SJSA1 (cell line): ENCODE results near the gene HCK. TPM values are rescaled to one million over a fixed set of nuclear protein-coding genes. Genes with fewer than 3 reads are reported as not detected.

Experiments
- DNase-seq, 2 experiments: peaks; one replicate each; pipeline ENCODE4 v3.0.0-alpha.2; 2015 to 2020; ENCODE audit warnings: low spot score in 2 of 2, low read depth in 1 of 2
- H3K27ac ChIP-seq: fragments of 250-450 bp; sonication (Bioruptor Pico); 2 replicates; pipeline ENCODE4 v1.5.1; 2020; ENCODE audit warnings: mild to moderate bottlenecking, moderate library complexity
- H3K27me3 ChIP-seq: fragments of 250-450 bp; sonication (Bioruptor Pico); replicated peaks from 2 replicates; pipeline ENCODE4 v1.5.1; 2020; ENCODE audit warnings: mild to moderate bottlenecking, moderate library complexity
- H3K36me3 ChIP-seq: fragments of 250-450 bp; sonication (Bioruptor Pico); 2 replicates; pipeline ENCODE4 v1.5.1; 2020; ENCODE audit warnings: mild to moderate bottlenecking
- H3K4me1 ChIP-seq: fragments of 250-450 bp; sonication (Bioruptor Pico); replicated peaks from 2 replicates; pipeline ENCODE4 v1.6.1; 2021; ENCODE audit warnings: mild to moderate bottlenecking
- H3K4me3 ChIP-seq: fragments of 250-450 bp; sonication (Bioruptor Pico); 2 replicates; pipeline ENCODE4 v1.5.1; 2020; ENCODE audit warnings: mild to moderate bottlenecking
- H3K9me3 ChIP-seq: fragments of 250-450 bp; sonication (Bioruptor Pico); replicated peaks from 2 replicates; pipeline ENCODE4 v1.5.1; 2020; ENCODE audit warnings: mild to moderate bottlenecking
- total RNA-seq: library from RNA; depleted of rRNA; stranded (reverse); fragments of >200 nt; shearing (Covaris generic); gene quantifications from 2 replicates; pipeline ENCODE4 v1.2.3, GENCODE V29; 2014

Gene HCK
- total RNA-seq, 1 experiment from 2014 or later: not detected

DNA sequence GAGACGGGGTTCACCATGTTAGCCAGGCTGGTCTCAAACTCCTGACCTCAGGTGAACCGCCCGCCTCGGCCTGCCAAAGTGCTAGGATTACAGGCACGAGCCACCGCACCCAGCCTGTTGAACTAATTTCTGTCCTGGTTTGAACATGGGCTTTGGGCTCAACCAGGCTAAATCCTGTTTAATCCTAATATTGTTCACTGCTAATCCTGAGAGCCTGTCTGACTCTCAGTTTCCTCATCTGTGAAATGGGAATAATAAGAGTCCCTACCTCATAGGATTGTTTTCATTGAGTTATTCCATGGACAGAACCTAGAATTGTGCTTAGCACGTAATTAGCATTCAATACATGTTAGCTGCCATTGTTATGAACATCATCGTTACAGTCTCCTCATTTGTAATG, 74.9 kb downstream of the HCK start:
- H3K4me1 ChIP-seq: no peaks in the 10 kb centered on the region
- no peaks in the 10 kb centered on the region for H3K9me3 ChIP-seq
- no peak for DNase-seq

DNA sequence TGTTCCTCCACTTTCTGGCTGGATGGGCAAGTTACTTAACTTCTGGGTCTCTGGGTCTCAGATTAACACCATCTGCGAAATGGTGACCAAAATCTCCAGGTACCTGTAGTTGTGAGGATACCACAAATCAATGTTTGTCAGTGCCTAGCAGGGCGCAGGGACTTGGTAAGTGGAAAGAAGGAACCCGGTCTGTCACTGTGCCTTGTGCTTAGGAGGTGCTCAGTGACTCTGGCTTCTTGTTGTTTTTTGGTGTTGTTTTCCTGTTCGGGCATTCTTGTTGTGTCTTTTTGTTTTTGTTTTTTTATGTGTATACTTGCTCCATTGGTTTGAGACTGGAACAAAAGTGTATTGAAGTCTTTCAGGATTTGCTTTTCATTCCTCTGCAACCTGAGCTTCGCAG, 75.3 kb downstream of the HCK start:
- H3K4me3 ChIP-seq: no peak overlapping the region
- H3K27me3 ChIP-seq: no peaks in the 10 kb centered on the region
- H3K9me3 ChIP-seq: no peaks in the 10 kb centered on the region
- no peaks in the 10 kb centered on the region for H3K4me1 ChIP-seq
- H3K27ac ChIP-seq: no peak overlapping the region
- H3K36me3 ChIP-seq: peaks cover 35% of the 10 kb centered on the region
- DNase-seq: no peak

More for the DNA sequence above, 74.9 kb downstream of the HCK start:
- no peaks in the 10 kb centered on the region for H3K27me3 ChIP-seq
- H3K27ac ChIP-seq: no peak overlapping the region
- no peak overlapping the region for H3K4me3 ChIP-seq
- H3K36me3 ChIP-seq: peaks cover 35% of the 10 kb centered on the region

DNA sequence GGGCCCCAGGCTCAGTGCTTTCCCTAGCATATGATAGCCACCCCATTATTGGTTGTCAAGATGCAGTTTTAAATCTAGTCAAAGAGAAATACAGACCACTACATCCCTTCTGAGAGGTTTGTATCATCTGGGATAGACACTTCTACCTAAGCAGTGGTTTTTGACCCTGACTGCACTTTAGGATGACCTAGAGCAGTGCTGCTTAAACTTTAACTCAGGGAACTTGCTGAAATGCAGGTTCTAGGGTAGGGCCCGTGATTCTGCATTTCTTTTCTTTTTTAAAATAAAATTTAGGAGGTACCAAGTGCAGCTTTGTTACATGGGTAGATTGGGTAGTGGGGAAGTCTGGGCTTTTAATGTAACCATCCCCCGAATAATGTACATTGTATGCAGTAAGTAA, 76.1 kb downstream of the HCK start:
- no peak overlapping the region for H3K4me3 ChIP-seq
- no peaks in the 10 kb centered on the region for H3K4me1 ChIP-seq
- peaks cover 40% of the 10 kb centered on the region for H3K36me3 ChIP-seq
- H3K9me3 ChIP-seq: no peaks in the 10 kb centered on the region
- H3K27me3 ChIP-seq: no peaks in the 10 kb centered on the region
- DNase-seq: no peak
- no peak overlapping the region for H3K27ac ChIP-seq

DNA sequence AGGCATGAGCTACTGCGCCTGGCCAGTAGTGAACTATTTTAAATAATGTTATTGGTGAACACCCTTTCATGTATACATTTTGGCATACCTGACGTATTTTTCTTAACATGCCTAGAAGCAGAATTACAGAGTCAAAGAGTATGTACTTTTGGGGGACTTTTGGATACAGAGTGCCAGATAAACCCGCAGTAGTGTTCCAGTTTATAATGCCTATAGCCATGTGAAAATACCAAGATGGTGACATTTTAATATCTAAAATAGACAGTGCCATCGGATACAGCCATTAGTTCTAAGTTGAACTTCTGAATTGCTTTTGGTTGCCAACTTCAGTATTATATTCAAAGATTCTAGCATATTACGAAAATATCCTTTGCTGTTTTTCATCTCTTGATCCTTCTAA, 77.8 kb downstream of the HCK start:
- H3K36me3 ChIP-seq: peaks cover 36% of the 10 kb centered on the region
- H3K4me1 ChIP-seq: no peaks in the 10 kb centered on the region
- H3K27me3 ChIP-seq: no peaks in the 10 kb centered on the region
- H3K4me3 ChIP-seq: no peak overlapping the region
- DNase-seq: no peak
- H3K9me3 ChIP-seq: no peaks in the 10 kb centered on the region
- H3K27ac ChIP-seq: no peak overlapping the region

DNA sequence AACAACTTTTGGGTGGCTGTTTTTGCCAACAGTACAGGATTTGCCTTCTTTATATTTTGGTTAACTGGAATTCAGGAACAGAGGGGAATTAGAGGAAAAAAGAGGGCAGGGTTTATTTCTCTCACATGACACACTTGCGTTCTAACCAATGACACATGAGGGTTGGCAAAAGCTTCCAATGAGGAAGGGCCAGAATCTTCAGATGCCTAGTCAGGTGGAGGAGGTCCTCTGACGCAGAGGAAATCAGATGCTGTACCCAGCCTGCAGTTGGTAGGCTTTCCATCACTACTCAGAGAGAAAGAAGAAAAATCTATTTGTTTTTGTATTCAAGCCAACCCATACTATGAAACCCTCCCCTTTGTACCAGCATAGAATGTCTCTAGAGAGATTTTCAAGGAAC, 78.3 kb downstream of the HCK start:
- Histone ChIP-seq H3K4me3 (no peak overlapping the region), H3K27me3 (no peaks in the 10 kb centered on the region)

DNA sequence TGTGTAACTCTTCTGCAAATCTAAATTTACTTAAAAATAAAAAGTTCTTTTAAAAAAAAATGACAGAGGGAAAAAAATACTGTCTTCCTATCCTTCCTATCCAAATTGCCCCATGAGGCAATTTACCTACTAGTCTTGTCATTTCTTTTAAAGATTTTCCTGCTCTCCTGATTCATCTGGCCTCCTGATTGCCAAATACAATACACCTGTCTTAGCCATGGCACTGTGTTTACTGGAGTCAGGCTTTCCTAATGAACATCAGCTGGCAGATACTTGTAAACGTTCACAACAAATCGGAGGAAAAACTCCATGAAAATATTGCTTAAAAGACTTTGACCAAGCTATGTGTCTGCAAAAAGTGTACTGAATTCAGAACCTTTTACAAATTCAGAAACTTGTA, 78.9 kb downstream of the HCK start:
- Histone ChIP-seq H3K4me1 (no peaks in the 10 kb centered on the region), H3K27ac (no peak overlapping the region), H3K36me3 (peaks cover 32% of the 10 kb centered on the region), H3K9me3 (no peaks in the 10 kb centered on the region), H3K4me3 (no peak overlapping the region), H3K27me3 (no peaks in the 10 kb centered on the region)
- no peak for DNase-seq

More for the DNA sequence above, 78.3 kb downstream of the HCK start:
- DNase-seq: no peak
- Histone ChIP-seq H3K27ac (no peak overlapping the region), H3K36me3 (peaks cover 32% of the 10 kb centered on the region), H3K9me3 (no peaks in the 10 kb centered on the region), H3K4me1 (no peaks in the 10 kb centered on the region)

DNA sequence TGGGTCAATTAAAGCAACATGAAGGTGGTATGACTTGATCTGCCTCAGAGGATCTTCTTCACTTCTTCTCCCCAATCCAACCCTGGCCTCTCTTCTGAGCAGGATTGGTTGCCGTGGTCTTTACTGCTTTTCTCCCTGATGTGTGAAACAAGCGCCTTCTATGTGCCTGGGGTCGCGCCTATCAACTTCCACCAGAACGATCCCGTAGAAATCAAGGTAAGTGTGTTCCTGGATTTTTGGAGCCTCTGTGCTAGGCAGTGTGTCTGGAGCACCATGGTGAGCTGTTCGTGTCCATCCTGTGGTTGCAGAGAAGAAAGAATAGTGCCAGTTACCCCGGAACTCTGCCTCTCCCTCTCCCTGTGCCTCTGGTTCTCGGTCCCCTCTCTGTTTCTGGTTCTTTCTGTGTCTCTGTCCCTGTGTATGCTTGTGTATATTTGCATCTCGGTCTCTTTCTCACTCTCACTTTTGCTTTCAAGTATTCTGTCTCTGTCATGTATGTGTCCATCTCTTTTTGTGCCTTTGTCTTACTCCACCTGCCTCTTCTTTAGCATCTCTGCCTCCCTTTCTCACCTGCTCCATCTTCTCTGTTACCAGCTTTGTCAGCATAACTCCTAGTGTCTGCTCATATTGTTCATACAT, 81.0 kb downstream of the HCK start:
- no peaks in the 10 kb centered on the region for H3K27me3 ChIP-seq
- no peak overlapping the region for H3K27ac ChIP-seq
- DNase-seq: no peak
- H3K36me3 ChIP-seq: peaks cover 40% of the 10 kb centered on the region
- no peaks in the 10 kb centered on the region for H3K9me3 ChIP-seq
- H3K4me1 ChIP-seq: no peaks in the 10 kb centered on the region
- H3K4me3 ChIP-seq: no peak overlapping the region

DNA sequence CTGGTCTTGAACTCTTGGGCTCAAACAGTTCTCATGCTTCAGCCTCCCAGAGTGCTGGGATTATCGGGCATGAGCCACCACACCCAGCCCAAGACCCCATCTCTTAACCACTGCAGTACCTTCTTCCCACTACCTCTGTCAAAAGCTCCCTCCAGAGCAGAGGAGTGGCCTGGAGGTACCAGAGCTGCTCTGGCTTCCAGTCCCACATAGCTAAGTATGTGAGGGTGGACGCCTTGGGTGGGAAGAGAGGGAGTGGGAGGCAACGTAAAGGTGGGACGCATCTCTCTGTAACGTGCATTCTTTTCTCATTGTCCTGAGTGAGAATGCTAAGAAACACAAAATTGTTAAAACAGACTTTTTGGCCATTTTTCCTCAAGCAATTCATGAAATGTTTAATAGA, 82.0 kb downstream of the HCK start:
- Histone ChIP-seq H3K9me3 (no peaks in the 10 kb centered on the region), H3K27ac (no peak overlapping the region), H3K4me3 (no peak overlapping the region), H3K36me3 (peaks cover 43% of the 10 kb centered on the region), H3K4me1 (no peaks in the 10 kb centered on the region), H3K27me3 (no peaks in the 10 kb centered on the region)
- no peak for DNase-seq

DNA sequence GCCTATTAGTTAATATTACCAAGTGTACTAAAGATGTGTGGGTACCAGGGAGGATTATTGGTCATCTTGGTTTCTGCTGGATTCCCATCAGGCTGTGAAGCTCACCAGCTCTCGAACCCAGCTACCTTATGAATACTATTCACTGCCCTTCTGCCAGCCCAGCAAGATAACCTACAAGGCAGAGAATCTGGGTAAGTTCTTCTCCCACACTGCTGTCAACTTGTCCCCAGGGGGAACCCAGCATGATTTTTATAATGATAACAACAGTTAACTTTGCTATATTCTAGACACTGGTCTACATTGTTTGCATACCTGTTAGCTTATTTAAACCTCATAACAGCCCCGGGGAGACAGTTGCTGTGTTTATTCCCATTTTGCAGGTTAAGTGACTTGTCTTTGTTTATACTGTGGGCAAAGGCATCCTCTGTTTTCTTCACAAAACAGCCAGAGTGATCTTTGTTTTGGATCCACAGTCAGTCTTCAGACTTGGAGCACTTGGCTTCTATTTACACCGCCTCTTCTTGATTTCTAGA, 84.0 kb downstream of the HCK start:
- Histone ChIP-seq H3K27me3 (no peaks in the 10 kb centered on the region), H3K9me3 (no peaks in the 10 kb centered on the region), H3K27ac (no peak overlapping the region), H3K36me3 (peaks cover 50% of the 10 kb centered on the region), H3K4me1 (no peaks in the 10 kb centered on the region), H3K4me3 (no peak overlapping the region)
- DNase-seq: no peak

DNA sequence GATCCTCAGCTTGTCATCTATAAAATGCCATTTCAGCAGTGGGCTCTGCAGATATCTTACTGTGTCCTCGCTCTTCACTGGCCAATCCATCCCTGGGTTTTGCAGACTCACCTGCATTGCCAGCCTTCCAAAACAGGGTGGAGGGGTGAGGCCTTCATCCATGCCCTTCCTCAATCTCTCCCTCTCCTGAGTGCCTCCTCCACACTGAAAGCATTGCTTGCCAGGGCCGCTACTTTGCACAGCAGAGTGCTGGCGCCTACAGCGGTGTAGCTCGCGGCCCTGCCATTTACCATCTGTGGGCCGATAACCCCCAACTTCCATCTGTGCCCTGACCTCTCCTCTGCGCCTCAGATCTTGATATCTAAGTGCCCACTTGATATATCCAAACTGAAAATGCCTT, 86.9 kb downstream of the HCK start:
- Histone ChIP-seq H3K4me1 (no peaks in the 10 kb centered on the region), H3K36me3 (peaks cover 67% of the 10 kb centered on the region), H3K4me3 (no peak overlapping the region), H3K27me3 (no peaks in the 10 kb centered on the region), H3K27ac (no peak overlapping the region), H3K9me3 (no peaks in the 10 kb centered on the region)
- DNase-seq: no peak

DNA sequence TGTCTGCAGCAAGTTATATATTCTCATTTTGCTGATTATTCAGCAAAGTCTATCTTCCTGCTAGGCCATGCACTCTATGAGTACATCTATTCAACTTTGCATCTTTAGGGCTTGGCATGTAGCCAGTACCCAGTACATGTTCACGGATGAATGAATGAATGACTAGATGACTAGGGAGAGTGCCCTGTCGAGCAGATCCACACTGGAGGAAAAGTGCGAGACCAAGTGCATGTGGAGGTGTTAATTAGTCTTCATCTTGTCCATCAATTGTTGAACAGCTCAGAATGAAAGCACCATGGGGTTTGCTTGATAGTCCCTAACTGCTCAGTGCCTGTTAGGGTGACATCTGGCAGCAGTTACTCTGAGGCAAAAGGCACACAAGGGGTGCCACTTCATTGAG, 87.9 kb downstream of the HCK start:
- Histone ChIP-seq H3K27ac (no peak overlapping the region), H3K4me1 (no peaks in the 10 kb centered on the region), H3K9me3 (no peaks in the 10 kb centered on the region), H3K36me3 (peaks cover 77% of the 10 kb centered on the region), H3K27me3 (no peaks in the 10 kb centered on the region), H3K4me3 (no peak overlapping the region)
- no peak for DNase-seq

DNA sequence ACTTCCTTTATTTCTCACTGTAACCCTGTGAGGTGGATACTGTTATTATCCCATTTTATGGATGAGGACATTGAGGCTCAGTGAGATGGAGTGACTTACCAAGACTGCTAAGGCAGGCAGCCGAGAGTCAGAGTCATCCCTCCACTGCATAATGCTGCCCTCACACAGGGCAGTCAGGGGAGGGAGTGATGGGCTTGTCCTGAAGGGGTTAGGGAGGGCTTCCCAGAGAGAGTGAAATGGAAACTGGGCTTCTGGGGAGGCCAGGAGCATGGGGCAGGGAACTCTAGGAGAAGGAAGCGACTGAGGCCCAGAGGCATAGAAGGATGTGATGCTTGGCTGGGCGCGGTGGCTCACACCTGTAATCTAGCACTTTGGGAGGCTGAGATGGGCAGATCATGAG, 88.6 kb downstream of the HCK start:
- no peaks in the 10 kb centered on the region for H3K27me3 ChIP-seq
- H3K4me3 ChIP-seq: no peak overlapping the region
- no peak overlapping the region for H3K27ac ChIP-seq
- no peaks in the 10 kb centered on the region for H3K4me1 ChIP-seq
- H3K9me3 ChIP-seq: no peaks in the 10 kb centered on the region
- DNase-seq: no peak
- H3K36me3 ChIP-seq: peaks cover 84% of the 10 kb centered on the region

DNA sequence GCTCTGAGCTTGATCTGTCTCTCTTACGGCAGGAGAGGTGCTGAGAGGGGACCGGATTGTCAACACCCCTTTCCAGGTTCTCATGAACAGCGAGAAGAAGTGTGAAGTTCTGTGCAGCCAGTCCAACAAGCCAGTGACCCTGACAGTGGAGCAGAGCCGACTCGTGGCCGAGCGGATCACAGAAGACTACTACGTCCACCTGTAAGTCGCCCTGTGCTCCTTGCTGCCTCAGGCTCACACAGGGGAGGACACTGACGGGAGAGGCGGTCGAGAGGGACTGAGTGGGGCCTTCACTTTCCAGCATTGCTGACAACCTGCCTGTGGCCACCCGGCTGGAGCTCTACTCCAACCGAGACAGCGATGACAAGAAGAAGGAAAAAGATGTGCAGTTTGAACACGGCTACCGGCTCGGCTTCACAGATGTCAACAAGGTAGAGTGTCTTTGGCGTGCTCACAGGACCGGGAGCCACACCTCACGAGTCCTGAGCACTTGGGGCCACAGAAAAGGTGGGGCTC, 89.5 kb downstream of the HCK start:
- Histone ChIP-seq H3K27ac (no peak overlapping the region), H3K27me3 (no peaks in the 10 kb centered on the region), H3K36me3 (peaks cover 90% of the 10 kb centered on the region), H3K4me1 (no peaks in the 10 kb centered on the region), H3K4me3 (no peak overlapping the region), H3K9me3 (no peaks in the 10 kb centered on the region)
- DNase-seq: no peak

DNA sequence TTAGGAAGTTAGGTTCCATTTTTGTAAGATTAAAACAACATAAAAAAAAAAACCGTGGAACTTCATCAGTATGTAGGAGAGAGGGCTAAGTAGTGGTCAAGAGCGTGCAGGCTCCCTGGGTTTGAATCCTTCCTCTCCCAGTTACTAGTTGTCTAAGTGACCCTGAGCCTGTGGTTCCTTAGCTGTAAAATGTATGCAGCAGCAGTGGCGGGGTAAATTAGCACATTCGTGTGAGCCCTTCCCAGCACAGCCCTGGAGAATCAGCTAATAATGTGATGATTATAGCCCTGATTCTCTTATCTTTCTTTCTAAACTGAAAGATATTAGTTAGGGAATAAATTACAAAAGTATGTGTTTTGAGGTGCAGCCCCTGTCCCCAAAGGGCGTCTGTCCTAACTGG, 90.0 kb downstream of the HCK start:
- Histone ChIP-seq H3K36me3 (peaks cover 90% of the 10 kb centered on the region), H3K4me3 (no peak overlapping the region), H3K27ac (no peak overlapping the region), H3K27me3 (no peaks in the 10 kb centered on the region), H3K4me1 (no peaks in the 10 kb centered on the region), H3K9me3 (no peaks in the 10 kb centered on the region)
- no peak for DNase-seq

DNA sequence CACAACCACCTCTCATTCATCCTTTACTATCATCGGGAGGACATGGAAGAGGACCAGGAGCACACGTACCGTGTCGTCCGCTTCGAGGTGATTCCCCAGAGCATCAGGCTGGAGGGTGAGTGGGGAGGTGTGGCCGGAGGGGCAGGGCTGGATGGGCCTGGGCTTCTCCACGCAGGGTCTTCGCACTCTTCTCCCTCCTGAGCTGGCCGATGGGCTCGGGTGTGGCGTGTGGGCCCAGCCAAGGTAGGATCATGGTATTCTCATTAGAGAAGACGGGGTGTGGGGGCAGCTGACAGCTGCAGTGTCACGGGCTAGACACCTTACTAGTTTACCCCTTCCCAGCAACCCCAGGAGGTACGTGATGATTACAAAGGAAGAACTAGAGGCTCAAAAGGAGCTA, 90.9 kb downstream of the HCK start:
- H3K4me1 ChIP-seq: no peaks in the 10 kb centered on the region
- H3K27ac ChIP-seq: no peak overlapping the region
- DNase-seq: no peak
- H3K9me3 ChIP-seq: no peaks in the 10 kb centered on the region
- no peaks in the 10 kb centered on the region for H3K27me3 ChIP-seq
- H3K4me3 ChIP-seq: no peak overlapping the region
- H3K36me3 ChIP-seq: peaks cover 89% of the 10 kb centered on the region
